HCT116 (cell line): Measurements from ENCODE around the gene CORO2B. TPM values are rescaled to one million over a fixed set of nuclear protein-coding genes. Genes with fewer than 3 reads are reported as not detected.
A peak's percentile ranks its signal among the peaks of the same experiment; 100 is the strongest.

Source experiments
- ATAC-seq: fragments of 200-7000 bp; cut with Tn5 transposase; 2 replicates; pipeline ENCODE4 v1.9.1; 2020; ENCODE audit warnings: mild to moderate bottlenecking, moderate library complexity
- BruUV-seq: library from RNA; stranded (reverse); fragments of 400-500 nt; replicated peaks from 2 replicates; lab custom pipeline; 2021; lab: Mats Ljungman, UMichigan
- CTCF ChIA-PET: fragments of 300-600 bp; sonication (Branson Sonifier 250); formaldehyde crosslinking; loops from one replicate; lab custom pipeline; 2021; ENCODE audit warnings: antibody characterized with exemption; lab: Charles Lee
- POLR2A ChIA-PET: fragments of 300-600, 350-600 bp; sonication (Branson Sonifier 250); formaldehyde crosslinking; loops from one replicate; lab custom pipeline; 2021; ENCODE audit warnings: antibody characterized with exemption; lab: Charles Lee
- RAD21 ChIA-PET, 2 experiments: fragments of 300-600 bp; sonication (Branson Sonifier 250); formaldehyde crosslinking; loops; one replicate each; lab custom pipeline; 2023; ENCODE audit warnings: low total read pairs in 2 of 2; ENCODE audit not compliant: uncharacterized antibody in 2 of 2, unreplicated experiment in 2 of 2, low non-redundant PET in 1 of 2; lab: Charles Lee
- DNase-seq: peaks from one replicate; pipeline ENCODE4 v3.0.0-alpha.2; 2010; ENCODE audit warnings: low read depth, low spot score
- H2AFZ ChIP-seq: fragments of 200-600 bp; shearing (Covaris generic), sonication (generic); 2 replicates; pipeline ENCODE4 v1.6.1; 2017; ENCODE audit warnings: low read depth, mixed run types, mixed read lengths, antibody characterized with exemption, low read length; ENCODE audit not compliant: poor library complexity, severe bottlenecking
- H3K27ac ChIP-seq: 2 replicates; pipeline ENCODE4 v1.5.1; 2012; ENCODE audit warnings: low read depth, low read length
- H3K27me3 ChIP-seq: fragments of 200-600 bp; sonication (generic); 2 replicates; pipeline ENCODE4 v1.6.1; 2016; ENCODE audit warnings: mixed run types, low read length, mixed read lengths; ENCODE audit not compliant: insufficient read depth
- H3K36me3 ChIP-seq, 2 experiments: fragments of 200-500 bp in 1 of 2; fragments of 200-600 bp in 1 of 2; sonication (Bioruptor generic) in 1 of 2; sonication (generic) in 1 of 2; 2 replicates each; pipeline versions ENCODE4 v1.5.1 to v1.6.1; 2014 to 2016; ENCODE audit warnings: low read length in 2 of 2, inconsistent platforms in 1 of 2, mixed read lengths in 1 of 2, mixed run types in 1 of 2; ENCODE audit not compliant: insufficient read depth in 2 of 2, control insufficient read depth in 1 of 2
- H3K4me1 ChIP-seq, 2 experiments: fragments of 200-600 bp in 1 of 2; sonication (generic) in 1 of 2; 2 replicates each; pipeline versions ENCODE4 v1.5.1 to v1.6.1; 2012 to 2017; ENCODE audit warnings: low read length in 2 of 2, inconsistent platforms in 1 of 2, mild to moderate bottlenecking in 1 of 2, mixed read lengths in 1 of 2, mixed run types in 1 of 2, moderate library complexity in 1 of 2; ENCODE audit not compliant: insufficient read depth in 2 of 2, control insufficient read depth in 1 of 2
- H3K4me2 ChIP-seq: fragments of 200-600 bp; sonication (generic); 2 replicates; pipeline ENCODE4 v1.6.1; 2017; ENCODE audit warnings: mixed run types, low read length, mixed read lengths
- H3K4me3 ChIP-seq, 2 experiments: fragments of 200-600 bp in 1 of 2; sonication (generic) in 1 of 2; replicated peaks in 1 of 2; 2 replicates each; pipeline ENCODE4 v1.5.1; 2011 to 2016; ENCODE audit warnings: low read length in 2 of 2, control low read depth in 1 of 2, low read depth in 1 of 2, mild to moderate bottlenecking in 1 of 2, mixed read lengths in 1 of 2, mixed run types in 1 of 2
- H3K79me2 ChIP-seq: fragments of 200-600 bp; sonication (generic); 2 replicates; pipeline ENCODE4 v1.6.1; 2017; ENCODE audit warnings: mild to moderate bottlenecking, mixed run types, low read length, moderate library complexity, mixed read lengths; ENCODE audit not compliant: insufficient read depth
- H3K9ac ChIP-seq: fragments of 200-600 bp; sonication (generic); 2 replicates; pipeline ENCODE4 v1.6.1; 2016; ENCODE audit warnings: low read length, mixed read lengths
- H3K9me2 ChIP-seq: fragments of 200-600 bp; sonication (generic), shearing (Covaris generic); 2 replicates; pipeline ENCODE4 v1.6.1; 2017; ENCODE audit warnings: mixed run types, mild to moderate bottlenecking, moderate library complexity; ENCODE audit not compliant: insufficient read depth
- H3K9me3 ChIP-seq, 2 experiments: fragments of 200-500 bp in 1 of 2; fragments of 200-600 bp in 1 of 2; sonication (Bioruptor generic) in 1 of 2; sonication (generic) in 1 of 2; 2 replicates each; pipeline ENCODE4 v1.6.1; 2014 to 2017; ENCODE audit warnings: low read length in 2 of 2, mixed read lengths in 2 of 2, inconsistent platforms in 1 of 2, low read depth in 1 of 2, mild to moderate bottlenecking in 1 of 2, mixed run types in 1 of 2, moderate library complexity in 1 of 2; ENCODE audit not compliant: control insufficient read depth in 1 of 2, insufficient read depth in 1 of 2
- H4K20me1 ChIP-seq: fragments of 200-600 bp; sonication (generic), shearing (Covaris generic); 2 replicates; pipeline ENCODE4 v1.6.1; 2017; ENCODE audit warnings: mixed run types, mild to moderate bottlenecking, moderate library complexity; ENCODE audit not compliant: insufficient read depth
- CBX3 ChIP-seq: IDR thresholded peaks from 2 replicates; pipeline ENCODE4 v1.6.1; 2012; ENCODE audit warnings: low read depth
- EGR1 ChIP-seq: IDR thresholded peaks from 2 replicates; pipeline ENCODE4 v1.6.1; 2012; ENCODE audit warnings: low read depth
- ELF1 ChIP-seq: IDR thresholded peaks from 2 replicates; pipeline ENCODE4 v1.6.1; 2012; ENCODE audit warnings: low read depth, borderline replicate concordance
- EZH2 ChIP-seq: fragments of 200-600 bp; sonication (generic); IDR thresholded peaks from 2 replicates; pipeline ENCODE4 v1.6.1; 2017; ENCODE audit warnings: antibody characterized with exemption, mixed run types
- EZH2phosphoT487 ChIP-seq: fragments of 200-600 bp; IDR thresholded peaks from 2 replicates; pipeline ENCODE4 v1.6.1; 2018; ENCODE audit warnings: antibody characterized with exemption, borderline replicate concordance
- FOSL1 ChIP-seq: IDR thresholded peaks from 2 replicates; pipeline ENCODE4 v1.6.1; 2012; ENCODE audit warnings: low read depth
- JUND ChIP-seq: IDR thresholded peaks from 2 replicates; pipeline ENCODE4 v1.6.1; 2012
- POLR2AphosphoS5 ChIP-seq: IDR thresholded peaks from 2 replicates; pipeline ENCODE4 v1.6.1; 2011; ENCODE audit warnings: mild to moderate bottlenecking, low read depth, low read length, moderate library complexity
- RAD21 ChIP-seq: IDR thresholded peaks from 2 replicates; pipeline ENCODE4 v1.6.1; 2012; ENCODE audit warnings: low read depth, mild to moderate bottlenecking
- SRF ChIP-seq: IDR thresholded peaks from 2 replicates; pipeline ENCODE4 v1.6.1; 2012; ENCODE audit warnings: low read depth
- TCF7L2 ChIP-seq: IDR thresholded peaks from 2 replicates; pipeline ENCODE4 v1.7.0; 2011; ENCODE audit warnings: borderline replicate concordance, inconsistent platforms; ENCODE audit not compliant: insufficient read depth, insufficient read length; ENCODE audit errors: extremely low read depth
- YY1 ChIP-seq: IDR thresholded peaks from 2 replicates; pipeline ENCODE4 v1.6.1; 2011; ENCODE audit warnings: low read length, low read depth, moderate library complexity, mild to moderate bottlenecking; ENCODE audit not compliant: insufficient replicate concordance; ENCODE audit errors: extremely low read depth
- ZFX ChIP-seq: fragments of 450-650 bp; IDR thresholded peaks from 2 replicates; pipeline ENCODE4 v1.6.1; 2017
- intact Hi-C: fragments of 100-400 bp; cut with micrococcal nuclease; formaldehyde crosslinking; loops from 2 replicates; pipeline ENCODE4 v1.10.0; 2022
- total RNA-seq: library from RNA; stranded (reverse); gene quantifications from one replicate; pipeline ENCODE4 v1.2.1, GENCODE V29; 2021; ENCODE audit not compliant: unreplicated experiment
- TF ChIP-seq, protein P1 (sequence below), 3 experiments: fragments of 200-600 bp in 1 of 3; sonication (generic) in 1 of 3; IDR thresholded peaks in 2 of 3; conservative IDR thresholded peaks in 1 of 3; 2 replicates each; pipeline ENCODE4 v1.5.1; 2012 to 2017; ENCODE audit warnings: low read depth in 2 of 3, low read length in 2 of 3, antibody characterized with exemption in 1 of 3, borderline replicate concordance in 1 of 3, control low read depth in 1 of 3, mild to moderate bottlenecking in 1 of 3, mixed read lengths in 1 of 3, mixed run types in 1 of 3, moderate library complexity in 1 of 3; ENCODE audit not compliant: insufficient read depth in 1 of 3
- TF ChIP-seq, protein P2 (sequence below): IDR thresholded peaks from 2 replicates; pipeline ENCODE4 v1.6.1; 2012
- TF ChIP-seq, protein P3 (sequence below): IDR thresholded peaks from 2 replicates; pipeline ENCODE4 v1.6.1; 2012

CORO2B gene
- total RNA-seq, 1 experiment from 2014 or later: 2.8 TPM

DNA sequence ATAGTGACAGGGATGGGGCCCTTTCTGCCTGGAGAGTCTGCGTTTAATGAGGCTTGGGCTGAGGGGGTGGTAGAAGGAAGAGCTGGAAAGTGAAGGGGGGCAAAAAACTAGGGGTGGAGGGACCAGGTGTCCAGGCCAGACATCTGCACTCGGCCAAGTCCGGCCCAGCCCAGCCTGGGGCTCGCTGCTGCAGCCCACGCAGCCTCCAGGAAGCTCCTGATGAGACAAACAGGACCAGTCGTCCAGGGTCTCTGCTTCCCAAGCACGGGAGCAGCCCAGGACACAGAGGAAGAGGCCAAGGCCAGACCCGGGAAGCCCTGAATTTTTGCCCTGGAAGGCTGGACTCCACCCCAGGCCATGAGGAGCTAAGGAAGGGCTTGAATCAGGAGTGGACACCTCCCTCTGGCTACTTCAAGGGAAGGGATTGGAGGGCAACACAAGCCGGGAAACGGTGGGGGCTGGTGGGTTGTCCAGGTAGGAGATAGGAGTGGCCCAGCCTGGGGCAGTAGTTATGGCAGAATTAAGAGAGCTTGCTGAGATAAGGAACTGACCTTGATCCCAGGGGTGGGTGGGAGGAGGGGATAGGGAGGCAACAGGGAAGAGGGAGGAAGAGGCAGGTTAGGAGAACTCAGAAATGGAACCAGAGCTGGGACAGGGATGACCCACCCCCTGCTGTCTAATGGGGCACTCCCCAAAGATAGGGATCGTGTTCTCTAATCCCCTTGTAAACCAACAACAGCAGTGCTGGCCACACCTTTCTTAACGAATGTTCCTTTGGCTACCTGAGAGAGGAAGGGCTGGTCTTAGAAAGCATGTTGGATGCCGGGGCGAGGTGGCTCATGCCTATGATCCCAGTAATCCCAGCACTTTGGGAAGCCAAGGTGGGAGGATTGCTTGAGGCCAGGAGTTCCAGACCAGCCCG lies 152.4 kb downstream of the CORO2B start:
- no peaks in the 10 kb centered on the region for H3K79me2 ChIP-seq
- H3K4me1 ChIP-seq: no peaks in the 10 kb centered on the region; a peak in 1 of 4 replicates
- TF ChIP-seq POLR2AphosphoS5: no peak
- no peak for TF ChIP-seq SRF
- no peak for TF ChIP-seq TCF7L2
- H3K9me2 ChIP-seq: no peaks in the 10 kb centered on the region
- H3K36me3 ChIP-seq: no peaks in the 10 kb centered on the region
- BruUV-seq: no TSS peak
- no peak for DNase-seq
- ChIA-PET CTCF (interaction anchor here (1.0 to 2.2 kb wide), 3 partner anchors 144 to 194 kb away, joined by 3 to 41 read pairs (median 18); no protein-coding TSS in a partner anchor), POLR2A (no interaction called here), RAD21 (interaction anchor here (1.3 to 1.5 kb wide), 2 partner anchors 144 to 145 kb away, joined by 3 to 4 read pairs; no protein-coding TSS in a partner anchor)
- H3K27ac ChIP-seq: no peak overlapping the region
- intact Hi-C loops: loop anchor here (1.0 to 5.0 kb wide), 3 partner anchors 144 to 194 kb away; no protein-coding TSS in a partner anchor
- no peak overlapping the region for H3K4me3 ChIP-seq
- no peak for ATAC-seq
- no peaks in the 10 kb centered on the region for H3K27me3 ChIP-seq
- H3K4me2 ChIP-seq: no peak overlapping the region
- no peaks in the 10 kb centered on the region for H3K9me3 ChIP-seq
- H3K9ac ChIP-seq: no peak overlapping the region
- H4K20me1 ChIP-seq: no peaks in the 10 kb centered on the region
- peak overlapping the region; percentile 35 for H2AFZ ChIP-seq

DNA sequence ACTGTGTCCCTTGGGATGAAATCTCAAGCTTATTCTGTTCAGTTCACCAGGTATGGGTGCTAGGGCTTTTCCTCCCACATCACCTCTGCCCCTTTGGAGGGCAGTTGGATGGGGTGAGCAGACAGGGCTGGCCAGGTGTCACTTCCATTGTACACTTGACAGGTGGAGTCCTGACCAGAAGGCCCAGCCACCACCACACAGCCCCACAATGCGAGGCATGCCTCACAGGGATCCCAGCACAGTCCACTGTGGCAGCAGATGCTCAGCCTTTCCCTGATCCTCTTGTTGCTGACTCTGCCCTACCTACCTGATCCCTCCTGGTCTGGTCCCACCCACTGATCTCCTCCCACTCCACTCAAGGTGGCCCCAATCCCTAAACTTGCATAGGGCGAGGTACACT lies 153.7 kb downstream of the CORO2B start:
- H2AFZ ChIP-seq: no peak overlapping the region
- ATAC-seq (no peak), DNase-seq (no peak)
- no peak overlapping the region for H3K4me2 ChIP-seq
- H3K9ac ChIP-seq: no peak overlapping the region
- no peaks in the 10 kb centered on the region for H3K9me2 ChIP-seq
- H3K36me3 ChIP-seq: no peaks in the 10 kb centered on the region
- H3K27me3 ChIP-seq: no peaks in the 10 kb centered on the region
- CTCF ChIA-PET: interaction anchor here (1.0 to 2.2 kb wide), 3 partner anchors 143 to 193 kb away, joined by 3 to 41 read pairs (median 18); no protein-coding TSS in a partner anchor
- POLR2A ChIA-PET: no interaction called here
- no peaks in the 10 kb centered on the region for H4K20me1 ChIP-seq
- no peaks in the 10 kb centered on the region for H3K79me2 ChIP-seq
- RAD21 ChIA-PET: interaction anchor here in 1 of 2 experiments (1.5 kb wide), 1 partner anchor 143 kb away, joined by 4 read pairs; no protein-coding TSS in a partner anchor
- no peaks in the 10 kb centered on the region for H3K9me3 ChIP-seq
- no peak overlapping the region for H3K4me3 ChIP-seq
- BruUV-seq: no TSS peak
- H3K4me1 ChIP-seq: no peaks in the 10 kb centered on the region; a peak in 1 of 4 replicates
- intact Hi-C loops: loop anchor here (5.0 kb wide), 1 partner anchor 180 kb away; no protein-coding TSS in a partner anchor
- no peak overlapping the region for H3K27ac ChIP-seq
- TF ChIP-seq ELF1 (no peak), EGR1 (no peak), FOSL1 (no peak), YY1 (no peak), POLR2AphosphoS5 (no peak), EZH2 (no peak), CBX3 (no peak), RAD21 (no peak), JUND (no peak), EZH2phosphoT487 (no peak), ZFX (no peak)
- TF ChIP-seq, protein P1, sequence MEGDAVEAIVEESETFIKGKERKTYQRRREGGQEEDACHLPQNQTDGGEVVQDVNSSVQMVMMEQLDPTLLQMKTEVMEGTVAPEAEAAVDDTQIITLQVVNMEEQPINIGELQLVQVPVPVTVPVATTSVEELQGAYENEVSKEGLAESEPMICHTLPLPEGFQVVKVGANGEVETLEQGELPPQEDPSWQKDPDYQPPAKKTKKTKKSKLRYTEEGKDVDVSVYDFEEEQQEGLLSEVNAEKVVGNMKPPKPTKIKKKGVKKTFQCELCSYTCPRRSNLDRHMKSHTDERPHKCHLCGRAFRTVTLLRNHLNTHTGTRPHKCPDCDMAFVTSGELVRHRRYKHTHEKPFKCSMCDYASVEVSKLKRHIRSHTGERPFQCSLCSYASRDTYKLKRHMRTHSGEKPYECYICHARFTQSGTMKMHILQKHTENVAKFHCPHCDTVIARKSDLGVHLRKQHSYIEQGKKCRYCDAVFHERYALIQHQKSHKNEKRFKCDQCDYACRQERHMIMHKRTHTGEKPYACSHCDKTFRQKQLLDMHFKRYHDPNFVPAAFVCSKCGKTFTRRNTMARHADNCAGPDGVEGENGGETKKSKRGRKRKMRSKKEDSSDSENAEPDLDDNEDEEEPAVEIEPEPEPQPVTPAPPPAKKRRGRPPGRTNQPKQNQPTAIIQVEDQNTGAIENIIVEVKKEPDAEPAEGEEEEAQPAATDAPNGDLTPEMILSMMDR (IDR thresholded peaks at IDR 0.05 in 2 of 3, conservative IDR thresholded peaks at IDR 0.05 in 1 of 3; ENCODE audit: borderline replicate concordance in 1 of 3, insufficient read depth in 1 of 3, low read depth in 2 of 3, low read length in 2 of 3): no peak
- TF ChIP-seq, protein P2, sequence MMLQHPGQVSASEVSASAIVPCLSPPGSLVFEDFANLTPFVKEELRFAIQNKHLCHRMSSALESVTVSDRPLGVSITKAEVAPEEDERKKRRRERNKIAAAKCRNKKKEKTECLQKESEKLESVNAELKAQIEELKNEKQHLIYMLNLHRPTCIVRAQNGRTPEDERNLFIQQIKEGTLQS: no peak
- TF ChIP-seq, protein P3, sequence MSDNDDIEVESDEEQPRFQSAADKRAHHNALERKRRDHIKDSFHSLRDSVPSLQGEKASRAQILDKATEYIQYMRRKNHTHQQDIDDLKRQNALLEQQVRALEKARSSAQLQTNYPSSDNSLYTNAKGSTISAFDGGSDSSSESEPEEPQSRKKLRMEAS: no peak
